GM19351 (cell line): ENCODE data around the gene GBP4.
A peak's percentile ranks its signal among the peaks of the same experiment; 100 is the strongest.
"Not testable (repeated sequence)": the region's sequence is repeated elsewhere in the genome, so short reads cannot be mapped to it uniquely, and the experiment has no call there.

ENCODE experiments used
- ATAC-seq: cut with Tn5 transposase; IDR thresholded peaks from one replicate; pipeline ENCODE4 v1.9.1; 2021; ENCODE audit warnings: mild to moderate bottlenecking, moderate library complexity; ENCODE audit not compliant: unreplicated experiment

GBP4 gene, protein sequence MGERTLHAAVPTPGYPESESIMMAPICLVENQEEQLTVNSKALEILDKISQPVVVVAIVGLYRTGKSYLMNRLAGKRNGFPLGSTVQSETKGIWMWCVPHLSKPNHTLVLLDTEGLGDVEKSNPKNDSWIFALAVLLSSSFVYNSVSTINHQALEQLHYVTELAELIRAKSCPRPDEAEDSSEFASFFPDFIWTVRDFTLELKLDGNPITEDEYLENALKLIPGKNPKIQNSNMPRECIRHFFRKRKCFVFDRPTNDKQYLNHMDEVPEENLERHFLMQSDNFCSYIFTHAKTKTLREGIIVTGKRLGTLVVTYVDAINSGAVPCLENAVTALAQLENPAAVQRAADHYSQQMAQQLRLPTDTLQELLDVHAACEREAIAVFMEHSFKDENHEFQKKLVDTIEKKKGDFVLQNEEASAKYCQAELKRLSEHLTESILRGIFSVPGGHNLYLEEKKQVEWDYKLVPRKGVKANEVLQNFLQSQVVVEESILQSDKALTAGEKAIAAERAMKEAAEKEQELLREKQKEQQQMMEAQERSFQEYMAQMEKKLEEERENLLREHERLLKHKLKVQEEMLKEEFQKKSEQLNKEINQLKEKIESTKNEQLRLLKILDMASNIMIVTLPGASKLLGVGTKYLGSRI

GRCh38 chr1:89198491-89199072 lies at the start of gene GBP4:
GBP4 (minus strand) TSS chr1:89198942; CDS start chr1:89198834, 108 bp downstream.
- ATAC-seq: peak; percentile 42

- ATAC-seq: no peak
These were observed 44.3 kb upstream of the GBP4 start for GRCh38 chr1:89243046-89243445.

DNA sequence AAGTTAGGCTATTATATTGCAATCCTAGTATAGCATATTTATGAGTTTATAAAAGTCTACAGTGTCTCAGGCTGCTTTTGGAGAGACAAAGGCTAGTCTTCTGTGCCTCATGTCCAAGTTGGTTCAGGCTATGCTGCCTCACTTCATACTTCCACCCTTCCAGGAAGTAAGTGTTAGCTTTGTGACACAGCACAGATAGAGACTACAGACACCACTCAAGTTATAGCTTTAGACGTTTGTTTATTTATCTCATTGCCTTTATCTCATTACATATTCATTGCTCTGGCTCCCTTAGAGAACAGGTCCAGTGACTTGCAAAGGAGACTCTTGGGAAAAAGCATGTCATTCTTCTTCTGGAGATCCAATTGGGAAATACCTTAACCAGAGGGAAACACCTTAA lies 22.6 kb upstream of the GBP4 start:
- ATAC-seq: no peak

GRCh38 chr1:89219851-89220250 lies 21.1 kb upstream of the GBP4 start:
- ATAC-seq: not testable (repeated sequence)

DNA sequence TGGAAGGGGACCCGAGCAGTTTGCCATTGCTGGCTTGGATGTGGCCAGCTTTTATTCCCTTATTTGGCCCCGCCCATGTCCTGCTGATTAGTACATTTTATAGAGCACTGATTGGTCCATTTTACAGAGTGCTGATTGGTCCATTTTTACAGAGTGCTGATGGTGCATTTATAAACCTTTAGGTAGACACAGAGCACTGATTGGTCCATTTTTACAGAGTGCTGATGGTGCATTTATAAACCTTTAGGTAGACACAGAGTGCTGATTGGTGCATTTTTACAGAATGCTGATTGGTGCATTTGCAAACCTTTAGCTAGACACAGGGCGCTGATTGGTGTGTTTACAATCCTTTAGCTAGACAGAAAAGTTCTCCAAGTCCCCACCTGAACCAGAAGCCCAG lies 20.2 kb upstream of the GBP4 start:
- ATAC-seq: not testable (repeated sequence)

- ATAC-seq: no peak
These were observed 14.6 kb upstream of the GBP4 start for GRCh38 chr1:89213347-89213746.

DNA sequence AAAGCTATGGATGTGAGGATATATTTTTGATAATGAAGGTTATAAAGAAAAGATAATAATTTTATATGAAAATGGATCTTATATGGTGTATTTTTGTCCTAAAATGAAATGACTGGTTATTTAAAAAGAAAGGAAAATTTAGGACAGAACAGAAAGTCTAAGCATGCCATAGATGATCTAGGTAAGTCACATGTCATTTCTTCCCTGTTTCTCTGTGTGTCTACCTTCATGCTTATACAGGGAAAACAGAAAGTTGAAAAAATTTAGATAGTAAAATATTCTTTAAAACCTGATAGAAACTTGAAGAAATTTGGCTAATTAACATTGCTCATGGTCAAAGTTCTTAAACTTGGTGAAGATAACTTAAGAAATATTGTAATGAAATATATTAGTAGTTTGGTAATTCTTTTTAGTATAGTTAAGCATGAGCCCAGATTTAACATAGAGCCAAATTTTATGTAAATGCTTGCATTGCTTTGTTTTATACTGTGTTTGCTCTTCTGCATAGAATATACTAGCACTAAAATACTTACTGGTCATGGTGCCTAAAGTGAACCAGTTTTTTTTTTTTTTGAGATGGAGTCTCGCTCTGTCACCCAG lies 12.4 kb upstream of the GBP4 start:
- no peak for ATAC-seq

GRCh38 chr1:89206373-89206772 lies 7.6 kb upstream of the GBP4 start:
- ATAC-seq: no peak

- ATAC-seq: no peak
These were observed 4.4 kb upstream of the GBP4 start for GRCh38 chr1:89203166-89203565.

GRCh38 chr1:89201106-89201794 lies 2.5 kb upstream of the GBP4 start:
- peak; percentile 75 for ATAC-seq

GRCh38 chr1:89200663-89201062 lies 1.9 kb upstream of the GBP4 start:
- no peak for ATAC-seq

DNA sequence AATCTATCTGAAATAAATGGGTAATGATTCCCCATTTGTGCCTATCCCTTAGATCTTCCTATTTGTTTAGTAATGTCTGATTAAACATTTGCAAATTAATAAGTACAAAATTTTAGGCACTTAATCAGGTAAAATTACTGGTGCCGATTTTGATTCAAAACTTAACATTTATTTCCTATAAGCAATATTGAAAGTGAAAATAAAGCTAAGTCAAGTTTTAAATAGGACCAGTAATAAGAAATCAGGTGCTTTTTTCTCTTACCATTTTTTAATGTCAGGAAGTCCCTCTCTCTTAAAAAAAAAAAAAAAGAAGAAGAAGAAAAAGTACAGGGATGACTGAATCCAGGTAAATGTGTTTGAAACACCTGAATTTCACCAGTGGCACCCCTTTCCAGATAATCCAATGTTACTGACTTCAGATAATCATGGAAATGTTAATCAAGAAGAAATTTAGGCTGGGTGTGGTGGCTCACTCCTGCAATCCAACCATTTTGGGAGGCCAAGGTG lies 836 bp upstream of the GBP4 start:
- ATAC-seq: no peak

- no peak for ATAC-seq
These were observed 661 bp downstream of the GBP4 start for GRCh38 chr1:89198081-89198480.

DNA sequence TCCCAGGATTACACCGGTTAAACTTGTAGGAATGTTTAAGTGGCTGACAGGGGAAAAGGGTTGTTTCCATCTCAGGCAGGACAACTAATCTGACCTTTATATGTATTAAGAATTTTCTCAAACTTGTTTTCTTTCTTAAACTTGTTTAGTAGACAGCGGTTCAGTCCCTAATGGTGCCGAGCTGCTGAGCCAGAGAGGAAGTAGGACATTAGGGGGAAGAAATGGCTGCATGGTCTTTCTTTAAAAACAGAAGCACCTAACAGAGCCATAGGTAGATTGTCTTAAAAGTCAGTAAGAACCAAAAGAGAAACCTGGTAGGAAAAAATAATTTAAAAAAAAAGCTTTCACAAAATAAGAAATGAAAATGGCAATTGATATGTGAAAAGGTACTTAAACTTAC lies 3.3 kb downstream of the GBP4 start:
- ATAC-seq: no peak

DNA sequence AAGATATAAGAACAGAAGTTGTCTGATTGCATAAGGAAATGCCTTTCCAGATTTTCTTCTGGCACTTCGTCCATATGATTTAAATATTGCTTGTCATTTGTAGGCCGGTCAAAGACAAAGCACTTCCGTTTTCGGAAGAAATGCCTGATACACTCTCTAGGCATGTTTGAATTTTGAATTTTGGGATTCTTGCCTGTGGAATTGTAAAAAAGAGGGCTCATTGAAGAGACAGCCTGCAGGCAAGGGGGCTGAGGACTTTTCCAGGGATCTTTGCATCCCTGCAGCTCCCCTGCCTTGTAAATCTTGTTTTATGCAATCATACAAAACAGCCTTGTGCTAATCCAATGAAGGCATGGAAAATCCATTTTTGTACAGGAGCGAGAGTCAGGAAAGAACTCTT lies 7.4 kb downstream of the GBP4 start:
- no peak for ATAC-seq

DNA sequence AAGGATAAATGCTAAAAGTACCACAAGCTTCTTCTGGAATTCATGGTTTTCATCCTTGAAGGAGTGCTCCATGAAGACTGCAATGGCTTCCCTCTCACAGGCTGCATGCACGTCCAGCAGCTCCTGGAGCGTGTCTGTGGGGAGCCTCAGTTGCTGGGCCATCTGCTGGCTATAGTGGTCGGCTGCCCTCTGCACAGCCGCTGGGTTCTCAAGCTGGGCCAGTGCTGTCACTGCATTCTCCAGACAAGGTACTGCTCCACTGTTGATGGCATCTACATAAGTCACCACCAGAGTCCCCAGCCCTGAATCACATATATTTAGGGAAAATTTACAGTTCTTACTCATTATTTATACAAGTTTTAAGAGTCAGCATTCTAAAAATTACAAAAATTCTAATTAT lies 8.7 kb downstream of the GBP4 start:
- ATAC-seq: no peak

GRCh38 chr1:89179343-89179742 lies 19.4 kb downstream of the GBP4 start:
- ATAC-seq: no peak

DNA sequence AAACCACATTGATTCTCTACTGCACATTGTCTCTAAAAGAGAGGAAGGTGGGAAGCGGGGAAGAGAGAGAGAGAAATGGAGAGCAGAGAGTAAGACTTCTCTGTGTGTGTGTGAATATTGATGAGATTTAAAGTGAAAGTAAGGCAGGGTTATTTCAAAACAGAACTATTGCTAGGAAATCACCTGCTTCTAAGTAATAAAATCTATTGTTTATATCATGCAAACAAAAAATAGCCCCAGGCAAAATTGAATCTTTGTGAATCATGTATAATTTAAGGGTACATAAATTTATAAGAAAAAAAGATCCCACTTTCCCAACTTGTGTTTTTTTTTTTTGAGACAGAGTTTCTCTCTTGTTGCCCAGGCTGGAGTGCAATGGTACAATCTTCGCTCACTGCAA lies 21.8 kb downstream of the GBP4 start:
- ATAC-seq: no peak

GRCh38 chr1:89175601-89176256 lies 23.0 kb downstream of the GBP4 start, which contains the start of gene GBP7:
GBP7 (minus strand) TSS chr1:89176003; CDS start chr1:89171935, 4,068 bp downstream.
- ATAC-seq: no peak

DNA sequence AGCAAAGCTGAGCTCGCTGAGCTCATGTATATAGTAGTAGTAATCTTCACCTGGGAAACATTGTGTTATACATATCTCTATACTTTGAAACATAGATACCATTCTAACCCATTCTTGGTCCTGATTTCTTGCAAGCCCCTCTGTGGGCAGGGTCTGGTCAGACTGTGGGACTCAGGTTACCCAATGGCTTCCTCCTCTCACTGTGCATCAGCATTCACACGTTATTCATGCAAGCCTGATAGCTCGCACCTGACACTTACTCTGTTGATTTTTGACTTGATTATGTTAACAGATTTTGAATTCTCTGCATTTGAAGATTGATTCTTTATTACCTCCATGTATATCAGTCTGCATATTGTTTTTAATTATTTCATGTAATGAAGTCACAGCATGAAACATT lies 24.3 kb downstream of the GBP4 start:
- ATAC-seq: no peak
